RPMI7951 (cell line): ENCODE results near the gene ATG4B. TPM values are rescaled to one million over a fixed set of nuclear protein-coding genes. Genes with fewer than 3 reads are reported as not detected.

ENCODE experiments used
- DNase-seq: peaks from one replicate; pipeline ENCODE4 v3.0.0-alpha.2; 2012; ENCODE audit warnings: low read depth
- total RNA-seq: library from RNA; depleted of rRNA; stranded (reverse); fragments of >200 nt; shearing (Covaris generic); gene quantifications from 2 replicates; pipeline ENCODE4 v1.2.3, GENCODE V29; 2014

Gene ATG4B
- total RNA-seq, 1 experiment from 2014 or later, result 79.8 TPM

GRCh38 chr2:241666627-241667400 lies 29.3 kb downstream of the ATG4B start:
- DNase-seq, result no peak

DNA sequence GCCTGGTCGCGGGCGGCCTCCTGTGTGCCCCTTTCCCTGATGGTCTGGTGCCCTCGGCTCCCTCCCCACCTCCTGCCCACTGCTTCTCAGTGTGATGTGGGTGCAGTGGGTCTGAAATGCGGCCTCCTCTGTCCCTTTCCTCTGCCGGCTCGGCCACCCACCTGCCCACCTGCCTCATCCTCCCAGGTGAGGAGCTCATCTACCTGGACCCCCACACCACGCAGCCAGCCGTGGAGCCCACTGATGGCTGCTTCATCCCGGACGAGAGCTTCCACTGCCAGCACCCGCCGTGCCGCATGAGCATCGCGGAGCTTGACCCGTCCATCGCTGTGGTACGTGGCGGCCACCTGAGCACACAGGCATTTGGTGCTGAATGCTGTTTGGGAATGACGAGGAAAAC lies 30.9 kb downstream of the ATG4B start:
- no peak for DNase-seq

DNA sequence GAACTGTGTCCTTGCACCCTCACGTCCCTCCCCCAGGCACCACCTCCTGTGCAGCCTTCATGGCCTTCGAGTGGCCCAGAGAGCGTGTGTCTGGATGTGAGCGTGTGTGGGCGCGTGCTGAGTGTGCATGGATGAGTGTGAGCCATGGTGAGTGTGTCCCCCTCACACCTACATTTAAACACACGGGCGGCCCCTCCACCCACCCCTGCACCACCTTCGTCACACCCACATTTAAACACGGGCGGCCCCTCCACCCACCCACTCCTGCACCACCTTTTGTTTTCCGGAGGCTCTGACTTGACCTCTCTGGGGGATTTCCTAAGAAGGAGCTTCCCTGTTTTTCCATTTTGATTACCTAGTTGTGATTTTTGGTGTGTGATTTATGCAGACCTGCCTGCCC lies 31.3 kb downstream of the ATG4B start:
- DNase-seq, result no peak

- no peak for DNase-seq
Measured at GRCh38 chr2:241670333-241671110, 33.0 kb downstream of the ATG4B start.

DNA sequence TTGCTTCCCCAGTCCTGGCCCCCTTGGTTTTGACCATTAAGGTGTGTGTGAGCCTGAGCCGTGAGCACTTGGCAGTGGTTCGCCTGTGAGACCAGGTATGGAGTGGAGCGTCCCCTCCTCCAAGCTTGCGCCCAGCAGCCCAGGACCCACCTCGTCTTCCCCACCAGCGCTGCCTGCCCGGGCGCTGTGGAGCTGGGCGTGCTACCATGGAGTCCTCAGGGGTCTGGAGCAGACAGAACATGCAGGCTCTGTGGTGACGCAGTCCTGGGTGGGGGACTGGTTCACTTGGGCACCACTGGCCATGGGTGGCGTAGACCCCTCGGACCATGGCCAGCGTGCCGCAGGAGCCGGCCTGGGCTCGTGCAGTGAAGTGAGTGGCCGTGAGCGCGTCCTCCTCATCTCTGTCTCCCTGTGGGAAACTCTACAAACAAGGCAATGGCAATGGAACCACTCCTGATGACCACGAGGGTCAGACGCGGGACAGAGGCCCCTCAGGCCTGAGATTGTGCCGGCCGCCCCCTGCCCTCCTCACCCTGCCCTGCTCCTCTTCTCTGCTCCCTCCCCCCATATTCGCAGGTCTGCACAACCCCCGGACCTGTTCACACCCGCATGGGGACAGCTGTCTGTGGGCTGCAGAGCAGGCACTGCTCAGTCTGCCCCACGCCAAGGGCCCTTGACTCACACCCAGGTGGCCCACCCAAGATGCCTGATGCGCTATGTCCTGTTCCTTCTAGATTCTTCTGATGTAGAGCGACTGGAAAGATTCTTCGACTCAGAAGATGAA lies 34.2 kb downstream of the ATG4B start:
- no peak for DNase-seq

DNA sequence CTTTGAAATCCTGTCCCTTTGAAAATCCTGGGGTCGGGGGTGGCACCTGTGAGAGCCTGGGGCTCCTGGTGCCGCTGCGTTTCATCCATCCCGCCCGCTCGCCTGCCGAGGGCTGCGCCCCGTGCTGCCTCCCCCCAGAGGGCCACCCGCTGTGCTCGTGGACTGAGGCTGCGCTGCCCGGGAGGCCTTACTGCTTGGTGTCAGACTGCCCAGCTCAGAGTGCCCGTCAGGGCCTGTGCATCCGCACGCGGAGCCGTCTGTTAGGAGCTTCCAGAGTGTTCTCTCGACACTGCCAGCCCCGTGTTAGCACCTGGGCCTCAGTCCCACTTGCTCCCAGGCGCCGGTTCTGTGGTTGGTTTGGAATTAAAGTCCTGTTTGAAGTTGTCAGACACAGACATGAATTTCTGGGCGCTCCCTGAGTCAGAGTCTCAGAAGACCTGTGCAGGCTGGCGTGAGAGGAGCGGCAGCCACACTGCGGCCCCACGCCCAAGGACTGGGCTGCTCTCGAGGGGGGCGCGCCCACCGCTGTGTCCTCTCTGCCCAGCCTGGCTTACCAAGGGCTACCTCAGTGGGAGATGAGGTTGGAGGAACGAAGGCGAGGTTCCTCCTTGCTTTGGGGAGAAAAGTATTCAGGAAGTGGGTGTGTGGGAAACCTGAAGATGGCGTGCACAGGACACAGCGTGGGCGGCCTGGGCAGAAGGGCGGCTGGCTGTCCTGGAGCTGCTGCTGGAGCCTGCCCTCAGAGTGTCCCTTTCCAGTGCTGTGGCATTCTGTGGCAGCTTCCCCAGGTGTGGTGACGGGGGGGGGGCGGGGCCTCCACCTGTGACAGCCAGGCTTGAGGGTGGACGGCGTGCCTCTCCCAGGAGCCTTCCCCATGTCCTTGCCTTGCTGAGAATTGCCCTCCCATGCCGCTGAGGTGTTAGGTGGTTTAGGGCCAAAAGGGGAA lies 35.0 kb downstream of the ATG4B start:
- no peak for DNase-seq

DNA sequence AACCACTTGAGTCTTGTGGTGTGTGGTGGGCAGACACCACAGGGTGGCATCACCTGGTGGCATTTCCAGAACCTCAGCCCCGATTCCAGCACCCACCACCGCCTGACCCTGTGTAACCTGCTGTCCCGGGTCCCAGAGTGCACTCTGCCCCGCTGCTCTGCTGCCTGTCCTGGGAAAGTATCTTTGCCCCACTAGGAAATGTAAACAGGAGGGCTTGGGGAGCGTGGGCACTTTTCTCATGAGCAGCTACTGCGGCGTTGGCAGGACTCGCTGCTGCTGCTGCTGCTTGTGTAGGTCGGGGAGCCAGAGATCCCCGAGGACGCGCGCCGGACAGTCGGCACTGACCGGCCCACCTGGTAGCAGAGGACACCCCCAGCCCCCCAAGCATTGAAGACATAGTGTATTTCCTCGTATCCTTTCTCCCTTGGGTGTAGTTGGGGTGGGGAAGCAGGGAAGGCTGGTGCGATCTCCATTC lies 35.7 kb downstream of the ATG4B start:
- no peak for DNase-seq

DNA sequence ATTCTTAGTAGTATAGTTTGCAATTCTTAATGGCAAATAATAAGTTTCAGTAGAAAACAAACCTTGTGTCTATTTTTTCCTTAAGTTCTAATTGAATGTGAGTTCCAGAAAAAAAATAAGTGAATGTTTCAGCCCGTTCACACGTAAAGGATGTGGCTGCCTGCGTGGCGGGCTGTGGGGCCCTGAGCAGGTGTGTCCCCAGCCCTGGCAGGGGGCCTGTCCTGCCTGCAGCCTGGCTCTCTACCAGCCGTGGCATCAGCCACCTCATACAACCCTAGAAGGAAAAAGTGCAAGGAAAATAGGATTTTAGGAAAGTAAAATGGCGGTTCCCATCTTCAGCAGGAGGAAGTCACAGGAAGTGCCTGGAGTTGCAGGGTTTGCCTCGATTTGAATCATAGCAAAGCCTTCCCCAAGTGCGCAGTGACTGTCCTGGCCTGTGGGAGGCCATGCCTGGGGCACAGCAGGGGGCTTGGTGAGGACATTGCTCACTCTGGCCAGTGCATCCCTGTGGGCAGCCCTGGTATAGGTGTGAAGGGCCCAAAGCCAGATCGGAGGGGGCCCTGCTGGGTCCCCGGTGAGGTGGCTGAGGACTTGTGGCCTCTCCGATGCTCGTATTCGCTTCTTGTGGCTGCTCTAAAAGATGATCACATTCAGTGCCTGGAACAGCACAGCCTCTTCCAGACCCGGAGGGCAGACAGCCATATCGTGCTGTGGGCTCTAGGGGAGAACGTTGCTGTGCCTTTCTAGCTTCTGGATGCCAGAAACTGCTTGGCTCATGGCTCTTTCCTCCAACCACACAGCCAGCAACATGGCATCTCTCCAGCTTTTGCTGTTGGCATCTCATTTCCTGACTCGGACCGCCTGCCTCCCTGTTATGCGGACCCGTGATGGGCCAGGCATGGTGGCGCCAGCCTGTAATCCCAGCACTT lies 36.6 kb downstream of the ATG4B start:
- DNase-seq, result peak; percentile 32

GRCh38 chr2:241675885-241676284 lies 38.4 kb downstream of the ATG4B start:
- DNase-seq, result no peak

DNA sequence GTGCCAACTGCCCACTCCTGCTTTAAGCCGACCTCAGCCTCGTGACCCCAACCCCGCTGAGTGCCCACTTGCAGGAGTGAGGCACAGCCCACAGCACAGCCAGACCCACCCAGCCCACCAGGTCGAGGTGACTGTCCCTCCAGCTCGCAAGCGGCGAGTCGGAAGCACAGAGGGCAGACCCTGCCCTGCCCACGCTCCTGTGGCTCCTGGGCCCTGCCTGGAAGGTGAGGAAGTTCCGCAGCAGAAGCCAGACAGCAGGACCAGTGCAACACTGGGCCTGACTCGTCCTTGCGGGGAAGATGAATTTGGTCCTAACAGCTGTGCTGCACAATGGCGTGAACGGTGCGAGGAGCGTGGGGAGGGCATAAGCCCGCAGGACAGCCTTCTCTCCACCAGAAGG lies 39.2 kb downstream of the ATG4B start:
- no peak for DNase-seq

DNA sequence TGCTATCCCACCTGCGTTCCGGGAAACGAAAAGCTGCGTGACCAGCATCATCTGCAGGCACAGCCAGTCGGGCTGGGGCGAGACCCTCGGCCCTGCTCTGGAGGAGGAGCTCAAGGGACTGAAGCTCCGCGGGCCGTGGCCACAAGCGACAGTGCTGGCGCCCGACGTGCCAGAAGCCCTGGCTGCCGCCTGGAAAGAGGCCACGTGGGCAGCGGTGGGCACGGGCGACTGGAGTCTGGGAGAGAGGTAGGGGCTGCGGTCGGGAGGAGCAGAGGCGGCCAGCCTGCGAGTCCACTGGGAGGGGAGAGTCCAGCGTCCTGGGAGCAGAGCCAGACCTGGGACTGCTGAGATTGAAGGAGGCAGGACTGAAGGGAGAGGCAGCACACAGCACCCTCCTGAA lies 39.9 kb downstream of the ATG4B start:
- DNase-seq, result no peak

GRCh38 chr2:241678307-241678706 lies 40.8 kb downstream of the ATG4B start:
- DNase-seq, result no peak

GRCh38 chr2:241678784-241679540 lies 41.5 kb downstream of the ATG4B start:
- no peak for DNase-seq

- no peak for DNase-seq
Measured at GRCh38 chr2:241680044-241680443, 42.6 kb downstream of the ATG4B start.

GRCh38 chr2:241680827-241681599 lies 43.5 kb downstream of the ATG4B start:
- peak; percentile 97 for DNase-seq

DNA sequence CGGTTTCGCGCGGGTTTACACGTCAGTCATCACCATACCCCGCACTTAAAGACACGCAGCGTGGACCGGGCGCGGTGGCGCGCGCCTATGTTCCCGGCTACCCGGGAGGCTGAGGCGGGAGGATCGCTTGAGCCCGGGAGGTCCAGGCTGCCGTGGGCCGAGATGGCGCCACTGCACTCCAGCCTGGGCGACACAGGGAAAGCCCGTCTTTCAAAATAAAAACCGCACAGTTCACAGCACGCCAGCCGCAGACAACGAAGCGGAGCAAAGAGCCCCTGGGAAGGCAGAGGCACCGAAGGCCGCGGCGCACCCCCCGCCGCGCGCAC lies 48.8 kb downstream of the ATG4B start:
- DNase-seq, result no peak

DNA sequence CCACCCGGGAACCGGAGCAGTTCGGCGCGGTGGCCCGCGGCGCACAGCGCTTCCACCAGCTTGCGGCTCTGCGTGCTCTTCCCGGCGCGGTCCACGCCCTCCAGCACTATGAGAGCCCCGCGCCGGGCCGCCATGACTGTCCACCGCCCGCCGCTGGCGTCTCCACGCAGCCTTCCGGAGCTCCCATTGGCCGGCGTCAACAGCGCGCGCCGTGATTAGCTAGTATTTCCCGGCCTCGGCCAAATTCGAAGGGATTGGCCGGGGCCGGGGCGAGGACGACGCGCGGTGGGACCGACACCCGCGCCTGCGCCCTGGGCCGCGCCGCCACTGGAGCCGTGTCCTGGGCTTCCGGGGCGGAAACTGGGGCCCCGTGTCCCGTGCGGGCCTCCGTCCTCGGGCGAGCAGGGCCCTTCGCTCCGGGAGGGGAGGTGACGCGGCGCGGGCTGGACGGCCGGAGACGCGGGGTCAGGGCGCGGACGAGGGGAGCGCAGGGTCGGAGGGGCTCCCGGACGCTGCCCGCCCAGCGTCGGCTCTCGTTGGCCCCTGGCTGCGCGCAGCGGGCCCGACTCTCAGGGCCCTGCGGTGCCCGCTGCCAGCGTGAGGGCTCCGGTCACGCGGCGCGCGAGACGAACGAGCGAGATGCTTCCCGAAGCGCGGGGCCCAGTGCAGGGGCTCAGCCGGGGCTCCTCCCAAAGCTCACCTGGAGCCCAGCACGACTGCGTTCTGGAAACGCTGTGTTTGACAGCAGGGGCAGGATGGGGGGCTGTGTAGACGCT lies 49.3 kb downstream of the ATG4B start, which contains the start of gene DTYMK:
DTYMK (minus strand) TSS at position 166 of the 776 bp plus-strand sequence; CDS start at position 134, 32 bp downstream.
- DNase-seq, result peak; percentile 97

- DNase-seq, result no peak
Measured at GRCh38 chr2:241689306-241689705, 51.8 kb downstream of the ATG4B start.
